LNCaP clone FGC (cell line): ENCODE results near the gene BAZ2A.

Source experiments
- DNase-seq: peaks from one replicate; pipeline ENCODE4 v3.0.0-alpha.2; 2011; ENCODE audit warnings: low read depth
- H3K4me3 ChIP-seq: 2 replicates; pipeline ENCODE4 v1.5.1; 2011; ENCODE audit warnings: mild to moderate bottlenecking, low read depth, low read length, control low read depth
- TF ChIP-seq, protein P1 (sequence below): IDR thresholded peaks from 2 replicates; pipeline ENCODE4 v1.5.1; 2012; ENCODE audit warnings: mild to moderate bottlenecking; ENCODE audit not compliant: control insufficient read depth, insufficient read depth; ENCODE audit errors: extremely low read depth

The BAZ2A gene

DNA sequence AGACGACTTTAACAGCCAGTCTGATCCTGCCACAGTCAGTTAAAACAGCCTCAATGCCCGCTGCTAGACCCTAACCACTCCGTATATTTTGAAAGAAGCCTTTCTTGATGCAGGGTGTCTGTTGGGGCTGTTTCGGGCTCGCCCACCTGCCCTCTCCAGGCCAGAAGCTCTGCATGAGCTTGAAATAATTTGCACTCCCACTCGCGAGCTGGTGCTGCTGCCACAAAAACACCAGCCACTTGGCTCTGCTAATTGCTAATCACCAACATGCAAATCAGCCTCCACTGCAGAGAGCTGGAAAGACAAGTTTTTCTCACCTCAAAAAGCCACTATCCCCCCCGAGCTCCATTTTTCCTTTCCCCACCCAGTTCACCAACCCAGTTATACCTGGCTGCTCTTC is 15.5 kb downstream of the BAZ2A start:
- DNase-seq: no peak
- no peak overlapping the region for H3K4me3 ChIP-seq
- TF ChIP-seq, protein P1, sequence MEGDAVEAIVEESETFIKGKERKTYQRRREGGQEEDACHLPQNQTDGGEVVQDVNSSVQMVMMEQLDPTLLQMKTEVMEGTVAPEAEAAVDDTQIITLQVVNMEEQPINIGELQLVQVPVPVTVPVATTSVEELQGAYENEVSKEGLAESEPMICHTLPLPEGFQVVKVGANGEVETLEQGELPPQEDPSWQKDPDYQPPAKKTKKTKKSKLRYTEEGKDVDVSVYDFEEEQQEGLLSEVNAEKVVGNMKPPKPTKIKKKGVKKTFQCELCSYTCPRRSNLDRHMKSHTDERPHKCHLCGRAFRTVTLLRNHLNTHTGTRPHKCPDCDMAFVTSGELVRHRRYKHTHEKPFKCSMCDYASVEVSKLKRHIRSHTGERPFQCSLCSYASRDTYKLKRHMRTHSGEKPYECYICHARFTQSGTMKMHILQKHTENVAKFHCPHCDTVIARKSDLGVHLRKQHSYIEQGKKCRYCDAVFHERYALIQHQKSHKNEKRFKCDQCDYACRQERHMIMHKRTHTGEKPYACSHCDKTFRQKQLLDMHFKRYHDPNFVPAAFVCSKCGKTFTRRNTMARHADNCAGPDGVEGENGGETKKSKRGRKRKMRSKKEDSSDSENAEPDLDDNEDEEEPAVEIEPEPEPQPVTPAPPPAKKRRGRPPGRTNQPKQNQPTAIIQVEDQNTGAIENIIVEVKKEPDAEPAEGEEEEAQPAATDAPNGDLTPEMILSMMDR: no peak

DNA sequence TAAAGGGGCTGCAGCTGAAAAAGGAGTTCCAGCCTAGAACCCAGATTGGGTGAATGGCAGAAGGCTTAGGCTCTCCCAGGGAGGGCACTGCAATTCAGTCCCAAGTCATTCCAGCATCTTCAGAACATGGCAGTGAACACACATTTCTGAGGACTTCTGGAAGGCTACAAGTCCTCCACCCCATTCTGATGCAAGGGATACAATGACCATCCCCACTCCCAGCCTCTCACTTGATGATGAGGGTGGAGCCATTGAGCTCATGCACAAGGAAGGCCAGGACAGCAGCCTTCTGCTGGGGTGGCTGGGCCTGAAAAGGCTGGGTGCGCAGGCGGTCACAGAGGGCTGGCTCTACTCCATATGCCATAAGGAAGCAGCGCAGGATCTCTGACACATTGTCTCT is 25.8 kb downstream of the BAZ2A start:
- TF ChIP-seq, protein P1: no peak
- H3K4me3 ChIP-seq: no peak overlapping the region
- no peak for DNase-seq

- no peak for DNase-seq
- TF ChIP-seq, protein P1: no peak
- H3K4me3 ChIP-seq: no peak overlapping the region
Observed at GRCh38 chr12:56602239-56602638, 27.9 kb downstream of the BAZ2A start.

DNA sequence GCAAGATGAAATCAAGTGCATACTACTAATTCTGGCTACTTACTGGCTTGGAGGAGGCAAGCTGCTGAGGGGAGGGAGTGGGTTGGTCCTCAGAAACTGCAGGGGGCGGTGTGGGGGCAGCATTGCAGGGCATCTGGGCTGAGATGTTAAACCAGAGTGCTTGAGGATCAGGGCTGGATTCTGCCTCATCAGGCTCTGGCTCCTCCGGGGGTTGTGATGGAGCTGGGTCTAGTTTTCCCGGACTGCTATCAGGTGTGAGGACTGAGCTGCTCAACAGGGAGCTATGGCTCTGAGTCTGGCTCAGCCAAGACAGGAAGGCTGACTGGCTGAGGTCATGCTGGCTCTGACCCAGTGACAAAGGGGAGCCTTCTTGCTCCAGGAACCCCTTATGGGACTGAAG is 28.6 kb downstream of the BAZ2A start:
- DNase-seq: no peak

DNA sequence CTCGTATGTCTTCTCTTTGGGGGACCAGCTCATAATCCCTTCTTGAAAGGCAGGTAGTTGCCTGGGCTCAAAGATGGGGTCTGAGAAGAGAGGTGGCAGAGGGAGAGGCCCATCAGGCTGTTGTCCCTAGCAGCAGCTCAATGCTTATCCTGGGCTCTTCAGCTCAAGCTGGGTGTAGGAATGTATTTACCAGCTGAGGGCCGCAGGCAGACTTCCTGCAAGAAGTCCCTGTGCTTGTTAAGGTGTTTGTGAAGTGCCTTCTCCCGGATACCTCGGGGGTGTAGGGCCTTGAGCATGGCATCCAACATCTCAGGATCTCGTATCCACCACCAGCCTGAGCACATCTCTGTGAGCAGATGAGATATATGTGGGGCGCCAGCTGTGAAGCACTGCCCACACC is 29.4 kb downstream of the BAZ2A start:
- TF ChIP-seq, protein P1: no peak
- H3K4me3 ChIP-seq: no peak overlapping the region
- no peak for DNase-seq

More for the DNA sequence above, 28.6 kb downstream of the BAZ2A start:
- TF ChIP-seq, protein P1: no peak
- H3K4me3 ChIP-seq: no peak overlapping the region

GRCh38 chr12:56599797-56600196 is 30.3 kb downstream of the BAZ2A start:
- TF ChIP-seq, protein P1: no peak
- no peak for DNase-seq
- H3K4me3 ChIP-seq: no peak overlapping the region

DNA sequence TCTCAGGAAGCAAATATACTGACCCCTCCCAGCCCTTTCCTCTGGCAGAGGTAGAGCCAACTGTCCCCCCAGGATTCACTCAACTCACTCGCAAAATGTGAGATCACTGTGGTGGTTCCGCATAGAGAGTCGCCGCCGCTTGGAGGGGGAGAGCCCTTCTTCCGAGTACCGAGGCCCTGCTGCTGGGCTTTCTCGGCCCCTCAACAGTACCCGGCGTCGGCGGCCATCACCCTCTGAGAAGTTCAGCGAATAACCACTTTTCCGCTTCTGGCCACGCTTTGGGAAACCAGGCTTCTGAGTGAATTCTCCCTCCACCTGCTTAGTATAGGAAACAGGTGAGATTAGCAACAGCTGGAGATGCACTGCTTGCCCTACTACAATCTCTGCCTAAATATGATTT is 31.1 kb downstream of the BAZ2A start:
- TF ChIP-seq, protein P1: no peak
- H3K4me3 ChIP-seq: no peak overlapping the region
- no peak for DNase-seq
